Thyroid gland (tissue), 4 donors: ENCODE measurements around the gene SLX9. TPM values are rescaled to one million over a fixed set of nuclear protein-coding genes. Genes with fewer than 3 reads are reported as not detected.

Experiments
- DNase-seq, 2 donors: peaks; one replicate each; pipeline ENCODE4 v3.0.0-alpha.2; 2019
- H3K27ac ChIP-seq, 3 donors: fragments of 200-600 bp; sonication (generic); 1 replicate in 2 of 3; 2 replicates in 1 of 3; pipeline ENCODE4 v1.5.1; 2016 to 2019; ENCODE audit warnings: mild to moderate bottlenecking in 1 of 3, moderate library complexity in 1 of 3
- H3K27me3 ChIP-seq: fragments of 200-600 bp; sonication (generic); one replicate; pipeline ENCODE4 v1.5.1; 2019
- H3K36me3 ChIP-seq, 2 donors: fragments of 200-600 bp; sonication (generic); one replicate each; pipeline ENCODE4 v1.5.1; 2016 to 2019
- H3K4me1 ChIP-seq, 2 donors: fragments of 200-600 bp; sonication (generic); one replicate each; pipeline ENCODE4 v1.5.1; 2017 to 2019
- H3K4me3 ChIP-seq, 3 donors: fragments of 200-600 bp; sonication (generic); replicated peaks in 1 of 3; 1 replicate in 2 of 3; 2 replicates in 1 of 3; pipeline ENCODE4 v1.5.1; 2016; ENCODE audit warnings: mild to moderate bottlenecking in 1 of 3
- H3K9me3 ChIP-seq: fragments of 200-600 bp; sonication (generic); one replicate; pipeline ENCODE4 v1.5.1; 2017
- POLR2A ChIP-seq, 2 donors: fragments of 450-650 bp; IDR thresholded peaks; one replicate each; pipeline ENCODE4 v1.6.1; 2017; ENCODE audit warnings: antibody characterized with exemption in 2 of 2, mild to moderate bottlenecking in 2 of 2, moderate library complexity in 1 of 2
- WGBS, 2 donors: methylation state at CpG; one replicate each; pipeline ENCODE4 v1.1.5; 2017; 5-methylcytosine and 5-hydroxymethylcytosine counted together
- intact Hi-C: fragments of 100-400 bp; cut with DNase I; formaldehyde crosslinking; loops from one replicate; pipeline ENCODE4 v1.15.1; 2023
- total RNA-seq, 4 donors: library from RNA; depleted of rRNA; stranded (reverse); fragments of >200 nt; gene quantifications; one replicate each; pipeline ENCODE4 v1.2.3, GENCODE V29; 2016
- TF ChIP-seq, protein P1 (sequence below), 6 experiments: fragments of 200-600 bp in 3 of 6; fragments of 450-650 bp in 3 of 6; sonication (generic) in 3 of 6; IDR thresholded peaks; one replicate each; pipeline ENCODE4 v1.5.1; 2016 to 2019; ENCODE audit warnings: antibody characterized with exemption in 6 of 6, mild to moderate bottlenecking in 2 of 6, inconsistent platforms in 1 of 6, moderate library complexity in 1 of 6

The SLX9 gene
- total RNA-seq, 4 donors from 2014 or later = 4.8 to 19.1 (median 11.2) TPM

DNA sequence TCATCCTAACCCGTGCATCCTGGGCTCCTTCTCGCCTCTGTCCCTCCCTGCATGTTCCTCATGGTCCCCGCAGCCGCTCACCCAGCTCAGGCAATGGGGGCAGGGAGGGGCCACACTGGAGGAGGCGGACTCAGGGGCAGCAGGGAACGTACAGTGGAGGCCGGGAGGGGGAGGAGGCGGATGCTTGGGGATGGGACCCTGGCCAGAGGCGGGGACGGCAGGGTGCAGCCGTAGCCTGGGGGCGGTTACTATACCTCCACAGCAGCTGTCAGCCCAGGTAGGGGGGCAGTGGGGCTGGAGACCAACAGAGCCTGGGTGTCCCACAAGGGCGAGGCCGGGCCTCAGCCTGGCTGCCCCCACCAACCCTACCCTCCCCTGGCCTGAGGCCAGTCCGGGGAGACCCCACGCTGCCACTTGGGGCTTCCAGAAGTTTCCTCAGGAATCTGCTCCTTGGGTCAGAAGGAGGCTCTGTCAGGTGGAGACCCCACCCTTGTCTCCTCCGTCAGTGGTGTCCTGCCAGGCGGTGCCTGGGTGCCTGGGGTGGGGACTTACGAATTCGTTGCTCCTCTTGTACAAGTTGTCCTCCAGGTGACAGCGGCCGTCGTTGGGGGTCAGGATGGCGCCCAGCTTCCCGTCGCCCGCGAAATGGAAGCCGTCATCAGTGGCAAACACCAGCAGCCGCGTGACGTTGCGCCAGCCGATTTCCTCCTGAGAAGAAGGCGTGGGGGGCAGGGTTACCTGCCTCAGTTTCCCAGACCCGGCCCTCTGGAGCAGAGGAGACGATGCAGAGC is 39.9 kb upstream of the SLX9 start:
- 90% methylated on average over 23 to 36 of the region's 37 CpGs for WGBS, 2 donors
- Histone ChIP-seq H3K9me3 (no peaks in the 10 kb centered on the region), H3K4me3 (no peak overlapping the region), H3K27me3 (no peaks in the 10 kb centered on the region), H3K36me3 (no peaks in the 10 kb centered on the region), H3K4me1 (peaks cover 0 to 6% of the 10 kb centered on the region in 2 donors), H3K27ac (no peak overlapping the region)
- no peak for DNase-seq
- intact Hi-C loops = no loop called here
- TF ChIP-seq, protein P1, sequence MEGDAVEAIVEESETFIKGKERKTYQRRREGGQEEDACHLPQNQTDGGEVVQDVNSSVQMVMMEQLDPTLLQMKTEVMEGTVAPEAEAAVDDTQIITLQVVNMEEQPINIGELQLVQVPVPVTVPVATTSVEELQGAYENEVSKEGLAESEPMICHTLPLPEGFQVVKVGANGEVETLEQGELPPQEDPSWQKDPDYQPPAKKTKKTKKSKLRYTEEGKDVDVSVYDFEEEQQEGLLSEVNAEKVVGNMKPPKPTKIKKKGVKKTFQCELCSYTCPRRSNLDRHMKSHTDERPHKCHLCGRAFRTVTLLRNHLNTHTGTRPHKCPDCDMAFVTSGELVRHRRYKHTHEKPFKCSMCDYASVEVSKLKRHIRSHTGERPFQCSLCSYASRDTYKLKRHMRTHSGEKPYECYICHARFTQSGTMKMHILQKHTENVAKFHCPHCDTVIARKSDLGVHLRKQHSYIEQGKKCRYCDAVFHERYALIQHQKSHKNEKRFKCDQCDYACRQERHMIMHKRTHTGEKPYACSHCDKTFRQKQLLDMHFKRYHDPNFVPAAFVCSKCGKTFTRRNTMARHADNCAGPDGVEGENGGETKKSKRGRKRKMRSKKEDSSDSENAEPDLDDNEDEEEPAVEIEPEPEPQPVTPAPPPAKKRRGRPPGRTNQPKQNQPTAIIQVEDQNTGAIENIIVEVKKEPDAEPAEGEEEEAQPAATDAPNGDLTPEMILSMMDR (IDR thresholded peaks at IDR 0.05) = no peak
- TF ChIP-seq POLR2A (IDR thresholded peaks at IDR 0.05) = no peak

DNA sequence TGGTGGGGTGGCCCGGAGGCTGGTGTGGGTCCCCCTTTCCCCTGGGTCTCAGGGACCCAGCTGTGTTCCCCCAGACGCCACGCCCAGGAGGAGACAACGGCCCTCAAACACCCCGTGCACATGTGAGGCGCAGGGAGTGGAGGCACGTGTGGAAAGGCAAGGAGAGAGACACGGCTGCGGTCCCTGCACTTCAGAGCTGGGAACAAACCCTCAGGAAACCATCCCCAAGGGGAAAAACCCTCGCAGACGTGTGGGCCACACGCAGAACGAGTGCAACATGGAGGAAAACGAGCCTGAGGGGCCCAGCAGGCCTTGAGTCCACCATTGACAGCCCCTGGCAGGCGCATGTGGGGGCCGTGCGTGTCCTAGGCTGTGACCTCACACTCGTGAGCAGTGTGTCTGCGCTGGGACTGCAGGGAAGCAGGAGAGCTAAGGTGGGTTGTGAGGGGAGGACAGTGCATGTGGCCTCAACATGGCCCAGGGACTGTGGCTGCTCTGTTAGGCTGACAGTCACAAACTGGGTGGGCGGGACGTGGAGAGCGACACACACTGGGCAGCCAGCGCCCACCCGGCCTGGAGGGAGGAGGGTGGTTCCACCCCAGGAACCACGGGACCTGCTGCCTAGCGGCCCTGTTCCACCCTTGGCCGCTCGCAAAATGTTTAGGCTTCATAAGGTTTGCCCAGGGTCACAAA is 39.1 kb upstream of the SLX9 start:
- 83 to 91% methylated on average over 18 to 26 of the region's 28 CpGs for WGBS, 2 donors
- H3K9me3 ChIP-seq = no peaks in the 10 kb centered on the region
- intact Hi-C loops = no loop called here

DNA sequence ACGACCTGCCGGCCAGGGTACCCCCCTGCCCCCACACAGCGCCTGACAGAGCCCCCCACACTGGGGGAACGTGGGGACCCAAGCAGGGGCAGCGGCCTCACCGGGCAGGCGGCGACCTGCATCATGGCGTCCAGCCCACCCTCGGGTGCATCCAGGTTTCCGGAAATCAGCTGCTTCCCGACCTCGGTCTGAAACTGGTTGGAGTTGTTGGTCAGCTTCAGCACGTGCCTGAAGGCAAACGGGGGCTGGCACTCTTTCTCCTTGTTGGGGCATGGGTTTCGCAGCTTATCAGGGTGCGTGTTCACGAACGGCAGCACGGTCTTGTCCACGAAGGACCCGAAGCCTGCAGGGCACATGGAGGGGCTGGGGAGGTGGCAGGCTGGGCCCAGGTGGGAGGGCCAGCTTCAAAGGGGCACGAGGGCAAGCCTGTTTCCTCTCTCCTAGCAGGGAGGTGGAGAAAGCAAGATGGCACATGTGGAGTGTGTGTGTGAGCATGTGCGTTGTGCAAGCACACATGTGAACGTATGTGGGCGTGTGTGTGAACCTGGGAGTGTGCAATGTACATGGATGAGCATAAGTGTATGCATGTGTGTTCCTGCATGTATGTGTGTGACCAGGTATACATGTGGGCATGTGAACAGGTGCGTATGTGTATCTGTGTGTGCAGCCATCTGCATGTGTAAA is 38.3 kb upstream of the SLX9 start:
- Histone ChIP-seq H3K4me1 (peaks cover 0 to 6% of the 10 kb centered on the region in 2 donors), H3K36me3 (no peaks in the 10 kb centered on the region), H3K27ac (no peak overlapping the region), H3K4me3 (no peak overlapping the region), H3K27me3 (no peaks in the 10 kb centered on the region), H3K9me3 (no peaks in the 10 kb centered on the region)
- intact Hi-C loops = no loop called here
- 86 to 88% methylated on average over 13 to 26 of the region's 27 CpGs for WGBS, 2 donors
- TF ChIP-seq, protein P1 (IDR thresholded peaks at IDR 0.05) = no peak
- no peak for TF ChIP-seq POLR2A (IDR thresholded peaks at IDR 0.05)
- DNase-seq = no peak

More for the DNA sequence above, 39.1 kb upstream of the SLX9 start:
- no peaks in the 10 kb centered on the region for H3K36me3 ChIP-seq
- DNase-seq = no peak
- no peak for TF ChIP-seq POLR2A (IDR thresholded peaks at IDR 0.05)
- TF ChIP-seq, protein P1 (IDR thresholded peaks at IDR 0.05) = no peak
- peaks cover 0 to 6% of the 10 kb centered on the region in 2 donors for H3K4me1 ChIP-seq
- no peaks in the 10 kb centered on the region for H3K27me3 ChIP-seq
- H3K4me3 ChIP-seq = no peak overlapping the region
- no peak overlapping the region for H3K27ac ChIP-seq

DNA sequence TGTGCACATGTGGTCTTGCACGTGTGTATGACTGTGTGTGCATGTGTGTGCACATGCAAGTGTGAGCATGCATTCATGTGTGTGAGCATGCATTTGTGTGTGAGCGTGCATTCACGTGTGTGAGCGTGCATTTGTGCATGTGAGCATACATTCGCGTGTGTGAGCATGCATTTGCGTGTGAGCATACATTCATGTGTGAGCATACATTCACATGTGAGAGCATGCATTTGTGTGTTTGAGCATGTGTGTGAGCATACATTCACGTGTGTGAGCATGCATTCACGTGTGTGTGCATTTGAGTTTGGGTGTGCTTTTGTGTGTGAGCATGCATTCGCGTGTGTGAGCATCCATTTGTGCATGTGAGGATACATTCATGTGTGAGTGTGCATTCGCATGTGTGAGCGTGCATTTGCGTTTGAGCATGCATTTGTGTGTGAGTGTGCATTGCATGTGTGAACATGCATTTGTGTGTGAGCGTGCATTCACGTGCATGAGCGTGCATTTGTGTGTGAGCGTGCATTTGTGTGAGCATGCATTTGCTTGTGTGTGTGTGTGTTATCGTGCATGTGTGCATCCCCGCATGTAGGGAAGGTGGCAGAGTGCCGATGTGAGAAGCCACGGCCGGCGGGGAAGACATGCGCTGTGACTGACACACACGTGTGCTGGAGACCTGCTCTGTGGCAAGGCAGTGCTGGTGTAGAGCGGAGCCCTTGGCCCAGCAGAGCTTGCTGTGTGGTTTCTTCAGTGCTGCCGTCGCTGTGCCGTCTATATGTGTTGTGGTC is 37.4 kb upstream of the SLX9 start:
- Histone ChIP-seq H3K4me1 (peaks cover 0 to 6% of the 10 kb centered on the region in 2 donors), H3K27me3 (no peaks in the 10 kb centered on the region), H3K27ac (no peak overlapping the region), H3K4me3 (no peak overlapping the region), H3K9me3 (no peaks in the 10 kb centered on the region), H3K36me3 (no peaks in the 10 kb centered on the region)
- no peak for DNase-seq
- TF ChIP-seq POLR2A (IDR thresholded peaks at IDR 0.05) = no peak
- TF ChIP-seq, protein P1 (IDR thresholded peaks at IDR 0.05) = no peak
- intact Hi-C loops = no loop called here
- WGBS, 2 donors = 93% methylated on average over 30 of the region's 30 CpGs
